DND-41 (cell line): ENCODE measurements around the gene DNM3.

ENCODE experiments used
- EZH2 ChIP-seq: IDR thresholded peaks from 3 replicates; pipeline ENCODE4 v1.6.1; 2012; ENCODE audit warnings: borderline replicate concordance, low read depth, mild to moderate bottlenecking, moderate library complexity, low read length, inconsistent platforms; ENCODE audit not compliant: severe bottlenecking
- TF ChIP-seq, protein P1 (sequence below): IDR thresholded peaks from 2 replicates; pipeline ENCODE4 v1.5.1; 2012; ENCODE audit warnings: borderline replicate concordance, low read length, moderate library complexity, mild to moderate bottlenecking; ENCODE audit not compliant: poor library complexity, severe bottlenecking; ENCODE audit errors: extremely low read depth

DNA sequence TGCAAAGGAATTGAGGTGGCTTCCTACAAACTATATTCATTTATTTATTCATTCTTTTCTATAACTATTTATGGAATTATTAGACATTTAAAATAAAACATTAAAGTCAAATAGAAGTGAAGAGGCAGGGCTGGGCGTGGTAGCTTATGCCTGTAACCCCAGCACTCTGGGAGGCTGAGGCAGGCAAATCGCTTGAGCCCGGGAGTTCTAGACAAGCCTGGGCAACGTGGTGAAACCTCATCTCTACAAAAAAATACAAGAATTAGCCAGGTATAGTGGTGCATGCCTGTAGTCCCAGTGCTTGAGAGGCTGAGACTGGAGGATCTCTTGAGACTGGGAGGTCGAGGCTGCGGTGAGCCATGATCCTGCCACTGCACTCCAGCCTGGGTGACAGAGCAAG is 23.8 kb downstream of the DNM3 start:
- TF ChIP-seq, protein P1, sequence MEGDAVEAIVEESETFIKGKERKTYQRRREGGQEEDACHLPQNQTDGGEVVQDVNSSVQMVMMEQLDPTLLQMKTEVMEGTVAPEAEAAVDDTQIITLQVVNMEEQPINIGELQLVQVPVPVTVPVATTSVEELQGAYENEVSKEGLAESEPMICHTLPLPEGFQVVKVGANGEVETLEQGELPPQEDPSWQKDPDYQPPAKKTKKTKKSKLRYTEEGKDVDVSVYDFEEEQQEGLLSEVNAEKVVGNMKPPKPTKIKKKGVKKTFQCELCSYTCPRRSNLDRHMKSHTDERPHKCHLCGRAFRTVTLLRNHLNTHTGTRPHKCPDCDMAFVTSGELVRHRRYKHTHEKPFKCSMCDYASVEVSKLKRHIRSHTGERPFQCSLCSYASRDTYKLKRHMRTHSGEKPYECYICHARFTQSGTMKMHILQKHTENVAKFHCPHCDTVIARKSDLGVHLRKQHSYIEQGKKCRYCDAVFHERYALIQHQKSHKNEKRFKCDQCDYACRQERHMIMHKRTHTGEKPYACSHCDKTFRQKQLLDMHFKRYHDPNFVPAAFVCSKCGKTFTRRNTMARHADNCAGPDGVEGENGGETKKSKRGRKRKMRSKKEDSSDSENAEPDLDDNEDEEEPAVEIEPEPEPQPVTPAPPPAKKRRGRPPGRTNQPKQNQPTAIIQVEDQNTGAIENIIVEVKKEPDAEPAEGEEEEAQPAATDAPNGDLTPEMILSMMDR, result no peak
- no peak for TF ChIP-seq EZH2
